Measurements from ENCODE around the gene CYGB.

- TF ChIP-seq REST (IDR thresholded peaks at IDR 0.05; ENCODE audit: low read depth), result no peak
- no peak for TF ChIP-seq CREB1 (IDR thresholded peaks at IDR 0.05; ENCODE audit: low read depth)
- no peak for TF ChIP-seq RAD21 (IDR thresholded peaks at IDR 0.05; ENCODE audit: low read depth)
- no peak for TF ChIP-seq TAF1 (IDR thresholded peaks at IDR 0.05; ENCODE audit: low read depth)
- no peak for TF ChIP-seq EP300 (IDR thresholded peaks at IDR 0.05; ENCODE audit: borderline replicate concordance)
- TF ChIP-seq CEBPB (IDR thresholded peaks at IDR 0.05), result no peak
- no peak for TF ChIP-seq FOXM1 (IDR thresholded peaks at IDR 0.05; ENCODE audit: borderline replicate concordance, low read depth)
- no peak for TF ChIP-seq NFIC (IDR thresholded peaks at IDR 0.05)
These were observed 31.3 kb upstream of the CYGB start for GRCh38 chr17:76568811-76569221.
